HepG2 (cell line): ENCODE data around the gene AGRP. TPM values are rescaled to one million over a fixed set of nuclear protein-coding genes. Genes with fewer than 3 reads are reported as not detected.

Experiments
- CENPT ChIP-seq: sonication (generic); formaldehyde crosslinking; IDR thresholded peaks from 2 replicates; pipeline ENCODE4 v1.8.0; 2022; ENCODE audit warnings: low read depth, mild to moderate bottlenecking, moderate library complexity, missing genetic modification reagents
- FOXJ3 ChIP-seq: sonication (generic); formaldehyde crosslinking; IDR thresholded peaks from 2 replicates; pipeline ENCODE4 v1.4.0; 2020; ENCODE audit warnings: missing genetic modification reagents, mild to moderate bottlenecking, borderline replicate concordance
- GTF2F1 ChIP-seq: fragments of 150-350 bp; IDR thresholded peaks from 2 replicates; pipeline ENCODE4 v1.6.1; 2014; ENCODE audit warnings: low read length
- NBN ChIP-seq: fragments of 450-650 bp; conservative IDR thresholded peaks from 2 replicates; pipeline ENCODE4 v1.6.1; 2017
- PLSCR1 ChIP-seq: sonication (generic); formaldehyde crosslinking; IDR thresholded peaks from 2 replicates; pipeline ENCODE4 v1.5.0; 2020; ENCODE audit warnings: missing genetic modification reagents, mild to moderate bottlenecking, borderline replicate concordance
- SOX13 ChIP-seq, 3 experiments: fragments of 450-650 bp in 1 of 3; sonication (generic) in 1 of 3; formaldehyde crosslinking in 1 of 3; IDR thresholded peaks in 2 of 3; conservative IDR thresholded peaks in 1 of 3; 2 replicates each; pipeline versions ENCODE4 v1.5.0 to v1.6.1; 2016 to 2020; ENCODE audit warnings: antibody characterized with exemption in 1 of 3, mild to moderate bottlenecking in 1 of 3, missing compliant biosample characterization in 1 of 3, missing genetic modification reagents in 1 of 3, moderate library complexity in 1 of 3
- UBTF ChIP-seq: sonication (generic); formaldehyde crosslinking; IDR thresholded peaks from 2 replicates; pipeline ENCODE4 v1.4.0; 2020; ENCODE audit warnings: mild to moderate bottlenecking, missing genetic modification reagents
- ZFAT ChIP-seq: sonication (generic); formaldehyde crosslinking; conservative IDR thresholded peaks from 2 replicates; pipeline ENCODE4 v1.8.1; 2023; ENCODE audit warnings: missing genetic modification reagents, inconsistent platforms
- ZNF253 ChIP-seq: sonication (generic); formaldehyde crosslinking; IDR thresholded peaks from 2 replicates; pipeline ENCODE4 v1.8.0; 2022; ENCODE audit warnings: mild to moderate bottlenecking, missing genetic modification reagents, borderline replicate concordance
- ZNF333 ChIP-seq: sonication (generic); formaldehyde crosslinking; IDR thresholded peaks from 2 replicates; pipeline ENCODE4 v1.4.0; 2020; ENCODE audit warnings: mild to moderate bottlenecking, missing genetic modification reagents, borderline replicate concordance
- ZNF430 ChIP-seq: sonication (generic); formaldehyde crosslinking; IDR thresholded peaks from 2 replicates; pipeline ENCODE4 v1.9.0; 2021; ENCODE audit warnings: mild to moderate bottlenecking, missing genetic modification reagents
- ZNF432 ChIP-seq: sonication (generic); formaldehyde crosslinking; IDR thresholded peaks from 2 replicates; pipeline ENCODE4 v1.5.0; 2020; ENCODE audit warnings: missing genetic modification reagents, mild to moderate bottlenecking, borderline replicate concordance
- ZNF451 ChIP-seq: sonication (generic); formaldehyde crosslinking; IDR thresholded peaks from 2 replicates; pipeline ENCODE4 v1.5.0; 2020; ENCODE audit warnings: mild to moderate bottlenecking, missing genetic modification reagents
- polyA plus RNA-seq, 8 experiments: library from polyadenylated mRNA; depleted of rRNA in 3 of 8; stranded (reverse) in 7 of 8; unstranded in 1 of 8; fragments of >200 nt; fragmentation: Illumina TruSeq in 4 of 8; extraction: Trizol in 4 of 8; gene quantifications; 2 replicates each; pipeline versions ENCODE4 v1.2.1 to v1.2.3, GENCODE V29; 2011 to 2016; ENCODE audit warnings: low read depth in 4 of 8, missing spikeins in 1 of 8, mixed read lengths in 1 of 8; ENCODE audit not compliant: insufficient read depth in 1 of 8
- total RNA-seq, 5 experiments: library from RNA; depleted of rRNA; stranded (reverse); fragments of >200 nt; fragmentation: Illumina TruSeq; extraction: Trizol; gene quantifications; 2 replicates each; pipeline ENCODE4 v1.2.3, GENCODE V29; 2016; ENCODE audit warnings: low read depth in 1 of 5
- TF ChIP-seq, protein P1 (sequence below): IDR thresholded peaks from 2 replicates; pipeline ENCODE4 v1.6.1; 2016; ENCODE audit warnings: missing compliant biosample characterization, missing genetic modification reagents, borderline replicate concordance
- TF ChIP-seq, protein P2 (sequence below): sonication (generic); formaldehyde crosslinking; IDR thresholded peaks from 2 replicates; pipeline ENCODE4 v1.4.0; 2020; ENCODE audit warnings: mild to moderate bottlenecking, missing genetic modification reagents
- TF ChIP-seq, protein P3 (sequence below): sonication (generic); formaldehyde crosslinking; IDR thresholded peaks from 2 replicates; pipeline ENCODE4 v1.8.1; 2023; ENCODE audit warnings: missing genetic modification reagents, inconsistent platforms, borderline replicate concordance
- TF ChIP-seq, protein P4 (sequence below): sonication (generic); formaldehyde crosslinking; IDR thresholded peaks from 2 replicates; pipeline ENCODE4 v1.8.1; 2023; ENCODE audit warnings: mild to moderate bottlenecking, moderate library complexity, missing genetic modification reagents
- TF ChIP-seq, protein P5 (sequence below): sonication (generic); formaldehyde crosslinking; conservative IDR thresholded peaks from 2 replicates; pipeline ENCODE4 v1.8.0; 2022; ENCODE audit warnings: mild to moderate bottlenecking, moderate library complexity, missing genetic modification reagents

AGRP gene
- total and polyA plus RNA-seq, 2 of the 13 experiments (the other 11 are each of a cell fraction or from before 2014, with no cell fraction given): not detected

DNA sequence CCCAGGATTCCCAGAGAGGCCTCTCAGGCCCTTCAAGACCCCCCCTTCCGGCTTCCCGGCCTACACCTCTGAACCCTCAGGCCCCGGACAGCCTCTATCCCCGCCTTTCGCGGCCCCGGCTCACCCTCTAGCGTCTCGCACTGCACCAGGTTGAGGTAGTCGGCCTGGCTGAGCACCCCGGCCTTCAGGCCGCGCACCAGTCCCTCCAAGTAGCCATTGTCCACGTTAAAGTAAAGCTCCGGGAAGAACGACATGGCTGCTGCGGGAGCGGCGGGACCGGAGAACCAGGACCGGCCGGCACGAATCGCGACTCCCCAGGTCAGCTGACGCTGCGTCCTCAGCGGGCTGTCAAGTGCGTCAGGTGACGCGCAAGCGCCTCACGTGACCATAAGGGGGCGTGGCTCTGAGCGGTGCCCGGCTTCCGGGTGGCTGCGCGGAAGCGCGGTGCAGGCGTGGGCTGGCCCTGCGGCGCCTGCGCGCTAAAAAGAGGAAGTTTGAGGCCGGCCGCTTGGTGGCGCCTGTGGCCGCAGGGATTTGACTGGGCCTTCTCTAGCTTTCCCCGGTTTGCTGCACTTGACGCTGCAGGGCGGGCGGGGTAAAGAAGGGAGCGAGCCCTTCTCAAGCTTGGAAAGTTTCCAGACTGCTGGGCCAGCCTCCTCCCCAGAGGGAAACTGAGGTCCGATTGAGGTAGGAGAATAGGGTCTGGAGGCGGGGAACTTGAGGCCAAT is 2.4 kb downstream of the AGRP start, which contains the start of gene ATP6V0D1 (continued):
- TF ChIP-seq PLSCR1 (CRISPR knock-in tag) (no peak), FOXJ3 (CRISPR knock-in tag) (peak; percentile 64; the same call in 1 of the 2 replicates), ZNF333 (peak; percentile 33; the same call in 1 of the 2 replicates), NBN (no peak), ZNF253 (no peak), ZFAT (CRISPR knock-in tag) (no peak), GTF2F1 (peak; percentile 86; the same call in 1 of the 2 replicates), ZNF451 (no peak; the same call in 1 of the 2 replicates), ZNF430 (CRISPR knock-in tag) (peak; percentile 62), ZNF432 (no peak), UBTF (CRISPR knock-in tag) (peak; percentile 96), CENPT (no peak), SOX13 (IDR thresholded peaks at IDR 0.05) (peak; percentile 21; the same call in 1 of the 2 replicates), SOX13 (CRISPR knock-in tag; conservative IDR thresholded peaks at IDR 0.05 in 1 of 2, IDR thresholded peaks at IDR 0.05 in 1 of 2) (peak in 1 of 2 experiments; percentile 42; a peak in 1 of 4 replicates)
- TF ChIP-seq, protein P1, sequence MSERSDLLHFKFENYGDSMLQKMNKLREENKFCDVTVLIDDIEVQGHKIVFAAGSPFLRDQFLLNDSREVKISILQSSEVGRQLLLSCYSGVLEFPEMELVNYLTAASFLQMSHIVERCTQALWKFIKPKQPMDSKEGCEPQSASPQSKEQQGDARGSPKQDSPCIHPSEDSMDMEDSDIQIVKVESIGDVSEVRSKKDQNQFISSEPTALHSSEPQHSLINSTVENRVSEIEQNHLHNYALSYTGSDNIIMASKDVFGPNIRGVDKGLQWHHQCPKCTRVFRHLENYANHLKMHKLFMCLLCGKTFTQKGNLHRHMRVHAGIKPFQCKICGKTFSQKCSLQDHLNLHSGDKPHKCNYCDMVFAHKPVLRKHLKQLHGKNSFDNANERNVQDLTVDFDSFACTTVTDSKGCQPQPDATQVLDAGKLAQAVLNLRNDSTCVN: 0 out of 2 replicates have a peak, but pooled peaks have one; percentile 77
- TF ChIP-seq, protein P2, sequence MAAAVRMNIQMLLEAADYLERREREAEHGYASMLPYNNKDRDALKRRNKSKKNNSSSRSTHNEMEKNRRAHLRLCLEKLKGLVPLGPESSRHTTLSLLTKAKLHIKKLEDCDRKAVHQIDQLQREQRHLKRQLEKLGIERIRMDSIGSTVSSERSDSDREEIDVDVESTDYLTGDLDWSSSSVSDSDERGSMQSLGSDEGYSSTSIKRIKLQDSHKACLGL (CRISPR knock-in tag): peak; percentile 64
- TF ChIP-seq, protein P3, sequence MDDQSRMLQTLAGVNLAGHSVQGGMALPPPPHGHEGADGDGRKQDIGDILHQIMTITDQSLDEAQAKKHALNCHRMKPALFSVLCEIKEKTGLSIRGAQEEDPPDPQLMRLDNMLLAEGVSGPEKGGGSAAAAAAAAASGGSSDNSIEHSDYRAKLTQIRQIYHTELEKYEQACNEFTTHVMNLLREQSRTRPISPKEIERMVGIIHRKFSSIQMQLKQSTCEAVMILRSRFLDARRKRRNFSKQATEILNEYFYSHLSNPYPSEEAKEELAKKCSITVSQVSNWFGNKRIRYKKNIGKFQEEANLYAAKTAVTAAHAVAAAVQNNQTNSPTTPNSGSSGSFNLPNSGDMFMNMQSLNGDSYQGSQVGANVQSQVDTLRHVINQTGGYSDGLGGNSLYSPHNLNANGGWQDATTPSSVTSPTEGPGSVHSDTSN (CRISPR knock-in tag): no peak
- TF ChIP-seq, protein P4, sequence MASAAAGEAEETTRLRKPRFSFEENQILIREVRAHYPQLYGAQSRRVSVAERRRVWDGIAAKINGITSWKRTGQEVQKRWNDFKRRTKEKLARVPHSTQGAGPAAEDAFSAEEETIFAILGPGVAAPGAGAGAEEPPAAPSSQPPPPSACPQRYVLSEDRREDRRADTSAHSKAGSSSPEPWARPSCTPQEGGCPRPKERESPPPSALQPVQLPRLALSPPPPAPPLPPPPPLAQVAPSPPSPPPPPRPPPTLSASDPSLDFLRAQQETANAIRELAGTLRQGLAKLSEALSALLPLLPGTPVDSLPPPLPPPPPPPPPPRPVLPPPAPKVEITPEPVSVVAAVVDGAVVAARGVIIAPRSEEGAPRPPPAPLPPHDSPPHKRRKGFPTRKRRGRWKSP (CRISPR knock-in tag): peak; percentile 69
- TF ChIP-seq, protein P5, sequence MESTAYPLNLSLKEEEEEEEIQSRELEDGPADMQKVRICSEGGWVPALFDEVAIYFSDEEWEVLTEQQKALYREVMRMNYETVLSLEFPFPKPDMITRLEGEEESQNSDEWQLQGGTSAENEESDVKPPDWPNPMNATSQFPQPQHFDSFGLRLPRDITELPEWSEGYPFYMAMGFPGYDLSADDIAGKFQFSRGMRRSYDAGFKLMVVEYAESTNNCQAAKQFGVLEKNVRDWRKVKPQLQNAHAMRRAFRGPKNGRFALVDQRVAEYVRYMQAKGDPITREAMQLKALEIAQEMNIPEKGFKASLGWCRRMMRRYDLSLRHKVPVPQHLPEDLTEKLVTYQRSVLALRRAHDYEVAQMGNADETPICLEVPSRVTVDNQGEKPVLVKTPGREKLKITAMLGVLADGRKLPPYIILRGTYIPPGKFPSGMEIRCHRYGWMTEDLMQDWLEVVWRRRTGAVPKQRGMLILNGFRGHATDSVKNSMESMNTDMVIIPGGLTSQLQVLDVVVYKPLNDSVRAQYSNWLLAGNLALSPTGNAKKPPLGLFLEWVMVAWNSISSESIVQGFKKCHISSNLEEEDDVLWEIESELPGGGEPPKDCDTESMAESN (CRISPR knock-in tag): peak; percentile 74
